ENCODE measurements around the gene SGTA.

Gene SGTA

GRCh38 chr19:2762783-2763496 is 20.1 kb downstream of the SGTA start:
- Histone ChIP-seq H3K9me3 (no peaks in the 10 kb centered on the region), H3K36me3 (replicated peaks) (peaks cover 73% of the 10 kb centered on the region), H3K4me3 (no peak overlapping the region), H3K4me1 (no peaks in the 10 kb centered on the region), H3K27me3 (ENCODE audit: low read depth) (no peaks in the 10 kb centered on the region)
- DNase-seq (ENCODE audit: low spot score in 2 of 2): no peak
- in situ Hi-C loops (cut with MboI; ENCODE audit: low sequenced_read_pairs): no loop called here

GRCh38 chr19:2761876-2762782 is 20.9 kb downstream of the SGTA start:
- Histone ChIP-seq H3K36me3 (replicated peaks) (peaks cover 72% of the 10 kb centered on the region), H3K4me3 (no peak overlapping the region), H3K9me3 (no peaks in the 10 kb centered on the region), H3K27me3 (ENCODE audit: low read depth) (no peaks in the 10 kb centered on the region), H3K4me1 (no peaks in the 10 kb centered on the region)
- in situ Hi-C loops (cut with MboI; ENCODE audit: low sequenced_read_pairs): no loop called here
- no peak for DNase-seq (ENCODE audit: low spot score in 2 of 2)

- no peaks in the 10 kb centered on the region for H3K9me3 ChIP-seq
- H3K4me3 ChIP-seq: no peak overlapping the region
- in situ Hi-C loops (cut with MboI; ENCODE audit: low sequenced_read_pairs): no loop called here
- no peaks in the 10 kb centered on the region for H3K27me3 ChIP-seq (ENCODE audit: low read depth)
- peaks cover 71% of the 10 kb centered on the region for H3K36me3 ChIP-seq (replicated peaks)
- no peaks in the 10 kb centered on the region for H3K4me1 ChIP-seq
- DNase-seq (ENCODE audit: low spot score in 2 of 2): no peak
Measured at GRCh38 chr19:2761309-2761677, 21.8 kb downstream of the SGTA start.

GRCh38 chr19:2759965-2760364 is 23.1 kb downstream of the SGTA start:
- Histone ChIP-seq H3K27me3 (ENCODE audit: low read depth) (no peaks in the 10 kb centered on the region), H3K4me1 (no peaks in the 10 kb centered on the region), H3K36me3 (replicated peaks) (peaks cover 68% of the 10 kb centered on the region), H3K9me3 (no peaks in the 10 kb centered on the region), H3K4me3 (no peak overlapping the region)
- in situ Hi-C loops (cut with MboI; ENCODE audit: low sequenced_read_pairs): no loop called here
- DNase-seq (ENCODE audit: low spot score in 2 of 2): no peak

- peaks cover 69% of the 10 kb centered on the region for H3K36me3 ChIP-seq (replicated peaks)
- in situ Hi-C loops (cut with MboI; ENCODE audit: low sequenced_read_pairs): no loop called here
- H3K27me3 ChIP-seq (ENCODE audit: low read depth): no peaks in the 10 kb centered on the region
- H3K9me3 ChIP-seq: no peaks in the 10 kb centered on the region
- no peaks in the 10 kb centered on the region for H3K4me1 ChIP-seq
- DNase-seq (ENCODE audit: low spot score in 2 of 2): no peak
- no peak overlapping the region for H3K4me3 ChIP-seq
Measured at GRCh38 chr19:2759362-2759761, 23.7 kb downstream of the SGTA start.

- no peak for DNase-seq (ENCODE audit: low spot score in 2 of 2)
- H3K4me3 ChIP-seq: no peak overlapping the region
- peaks cover 67% of the 10 kb centered on the region for H3K36me3 ChIP-seq (replicated peaks)
- H3K4me1 ChIP-seq: no peaks in the 10 kb centered on the region
- H3K27me3 ChIP-seq (ENCODE audit: low read depth): no peaks in the 10 kb centered on the region
- H3K9me3 ChIP-seq: no peaks in the 10 kb centered on the region
- in situ Hi-C loops (cut with MboI; ENCODE audit: low sequenced_read_pairs): no loop called here
Measured at GRCh38 chr19:2758601-2759313, 24.3 kb downstream of the SGTA start.

- no peak for DNase-seq (ENCODE audit: low spot score in 2 of 2)
- Histone ChIP-seq H3K36me3 (replicated peaks) (peaks cover 57% of the 10 kb centered on the region), H3K27me3 (ENCODE audit: low read depth) (no peaks in the 10 kb centered on the region), H3K9me3 (no peaks in the 10 kb centered on the region), H3K4me3 (no peak overlapping the region), H3K4me1 (no peaks in the 10 kb centered on the region)
- in situ Hi-C loops (cut with MboI; ENCODE audit: low sequenced_read_pairs): no loop called here
Measured at GRCh38 chr19:2756921-2757881, 25.9 kb downstream of the SGTA start.

- no peak for DNase-seq (ENCODE audit: low spot score in 2 of 2)
- H3K36me3 ChIP-seq (replicated peaks): peaks cover 57% of the 10 kb centered on the region
- no peaks in the 10 kb centered on the region for H3K27me3 ChIP-seq (ENCODE audit: low read depth)
- in situ Hi-C loops (cut with MboI; ENCODE audit: low sequenced_read_pairs): no loop called here
- H3K9me3 ChIP-seq: no peaks in the 10 kb centered on the region
- H3K4me1 ChIP-seq: no peaks in the 10 kb centered on the region
- H3K4me3 ChIP-seq: no peak overlapping the region
Measured at GRCh38 chr19:2756477-2756876, 26.6 kb downstream of the SGTA start.

- Histone ChIP-seq H3K9me3 (no peaks in the 10 kb centered on the region), H3K4me3 (no peak overlapping the region), H3K36me3 (replicated peaks) (peaks cover 51% of the 10 kb centered on the region), H3K27me3 (ENCODE audit: low read depth) (no peaks in the 10 kb centered on the region), H3K4me1 (no peaks in the 10 kb centered on the region)
- no peak for DNase-seq (ENCODE audit: low spot score in 2 of 2)
- in situ Hi-C loops (cut with MboI; ENCODE audit: low sequenced_read_pairs): no loop called here
Measured at GRCh38 chr19:2755811-2756210, 27.3 kb downstream of the SGTA start.

- peaks cover 48% of the 10 kb centered on the region for H3K36me3 ChIP-seq (replicated peaks)
- H3K9me3 ChIP-seq: no peaks in the 10 kb centered on the region
- no peaks in the 10 kb centered on the region for H3K27me3 ChIP-seq (ENCODE audit: low read depth)
- in situ Hi-C loops (cut with MboI; ENCODE audit: low sequenced_read_pairs): no loop called here
- no peak overlapping the region for H3K4me3 ChIP-seq
- H3K4me1 ChIP-seq: no peaks in the 10 kb centered on the region
- no peak for DNase-seq (ENCODE audit: low spot score in 2 of 2)
Measured at GRCh38 chr19:2755448-2755705, 27.7 kb downstream of the SGTA start.

GRCh38 chr19:2754659-2755447 is 28.2 kb downstream of the SGTA start:
- DNase-seq (ENCODE audit: low spot score in 2 of 2): no peak
- in situ Hi-C loops (cut with MboI; ENCODE audit: low sequenced_read_pairs): no loop called here
- H3K9me3 ChIP-seq: no peaks in the 10 kb centered on the region
- H3K27me3 ChIP-seq (ENCODE audit: low read depth): no peaks in the 10 kb centered on the region
- H3K36me3 ChIP-seq (replicated peaks): peaks cover 45% of the 10 kb centered on the region
- no peaks in the 10 kb centered on the region for H3K4me1 ChIP-seq
- no peak overlapping the region for H3K4me3 ChIP-seq

- in situ Hi-C loops (cut with MboI; ENCODE audit: low sequenced_read_pairs): no loop called here
- H3K27me3 ChIP-seq (ENCODE audit: low read depth): no peaks in the 10 kb centered on the region
- no peaks in the 10 kb centered on the region for H3K4me1 ChIP-seq
- no peaks in the 10 kb centered on the region for H3K9me3 ChIP-seq
- no peak for DNase-seq (ENCODE audit: low spot score in 2 of 2)
- peaks cover 22% of the 10 kb centered on the region for H3K36me3 ChIP-seq (replicated peaks)
- no peak overlapping the region for H3K4me3 ChIP-seq
Measured at GRCh38 chr19:2751438-2751830, 31.6 kb downstream of the SGTA start.

Measured in HAP-1 (cell line).